NK-92 (cell line): ENCODE data around the gene AIG1.
"Not testable (repeated sequence)": the region's sequence is repeated elsewhere in the genome, so short reads cannot be mapped to it uniquely, and the experiment has no call there.

Experiments
- DNase-seq: peaks from one replicate; lab custom pipeline; 2025; ENCODE audit not compliant: unreplicated experiment; lab: John Stamatoyannopoulos, UW

Gene AIG1

DNA sequence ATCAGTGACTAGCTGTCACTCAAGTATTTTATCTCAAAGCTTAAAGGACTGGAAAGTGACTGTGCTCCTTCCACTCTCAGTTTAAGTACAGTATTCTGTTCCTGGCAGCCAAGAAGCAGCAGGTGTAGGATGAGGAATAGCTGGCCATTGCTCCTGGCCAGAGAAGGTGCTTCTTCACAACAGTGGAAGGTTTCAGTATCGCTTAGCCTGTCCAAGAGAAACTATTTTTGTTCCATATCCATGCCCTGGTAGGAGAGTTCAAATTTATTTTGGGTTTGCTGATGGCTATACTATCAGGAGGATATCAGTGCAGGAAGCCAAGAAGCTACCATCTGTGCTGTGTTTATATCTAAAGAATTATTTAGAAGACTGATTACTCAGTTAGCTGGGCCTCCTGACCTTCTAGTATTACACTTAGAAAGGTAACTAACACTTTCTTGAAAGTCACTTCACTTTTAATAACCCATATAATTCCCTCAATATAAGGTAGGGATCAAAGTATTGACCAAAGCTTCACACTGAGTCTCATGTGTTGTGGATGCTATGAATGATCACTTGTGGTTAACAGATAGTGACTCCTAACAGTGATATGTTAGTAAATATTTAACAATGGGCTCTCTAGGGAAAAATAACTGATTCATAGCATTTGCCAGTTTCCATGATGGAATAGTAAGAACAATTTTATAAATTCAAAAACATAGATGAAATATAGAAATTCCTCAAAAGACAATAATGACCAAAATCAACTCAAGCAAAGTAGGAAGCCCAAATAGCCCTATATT lies 99.9 kb downstream of the AIG1 start:
- no peak for DNase-seq

DNA sequence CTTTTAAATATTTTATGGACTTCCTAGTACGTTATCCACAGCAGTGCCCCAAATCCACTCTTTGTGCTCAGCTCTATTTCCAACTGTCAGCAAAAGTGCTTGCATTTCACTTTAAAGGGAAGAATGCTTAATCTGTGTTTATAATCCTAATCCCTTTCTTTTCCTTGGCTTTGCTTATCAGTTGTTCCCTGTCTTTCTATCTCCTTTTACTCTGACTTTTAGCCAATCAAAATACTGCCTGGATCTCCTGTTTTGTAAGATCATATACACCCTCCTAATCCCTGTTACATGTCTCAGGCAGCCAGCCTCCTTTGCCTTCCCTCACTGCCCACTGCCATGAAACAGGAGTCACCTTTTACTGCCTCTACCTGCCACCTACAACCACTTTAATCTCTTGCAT lies 102.9 kb downstream of the AIG1 start:
- no peak for DNase-seq

DNA sequence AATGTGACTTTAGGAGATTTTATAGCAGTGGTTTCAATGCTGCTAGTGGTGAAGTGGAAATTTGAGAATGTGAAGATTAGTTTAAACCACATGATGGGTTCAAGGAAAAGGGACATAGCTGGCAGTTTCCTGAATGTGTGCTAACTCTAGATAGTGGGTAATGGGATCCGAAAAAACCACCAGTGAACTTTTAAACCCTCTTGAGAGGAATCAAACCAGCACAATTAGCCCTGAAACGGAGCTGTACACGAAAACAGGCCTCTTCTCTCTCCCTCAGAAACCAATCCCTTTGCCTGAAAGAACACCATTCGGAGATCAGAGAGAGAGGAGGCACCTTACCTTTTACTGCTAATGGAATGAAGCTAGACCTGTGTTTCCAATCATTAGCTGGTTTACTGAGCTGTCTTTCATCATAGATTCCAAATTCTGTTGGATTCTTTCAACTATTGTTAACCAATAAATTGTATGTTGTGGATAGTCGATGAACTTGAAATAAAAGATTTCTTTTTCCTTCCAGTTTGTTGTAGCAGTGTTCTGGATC lies 103.9 kb downstream of the AIG1 start:
- DNase-seq: no peak

- DNase-seq: no peak
Observed at GRCh38 chr6:143165315-143165855, 104.7 kb downstream of the AIG1 start.

DNA sequence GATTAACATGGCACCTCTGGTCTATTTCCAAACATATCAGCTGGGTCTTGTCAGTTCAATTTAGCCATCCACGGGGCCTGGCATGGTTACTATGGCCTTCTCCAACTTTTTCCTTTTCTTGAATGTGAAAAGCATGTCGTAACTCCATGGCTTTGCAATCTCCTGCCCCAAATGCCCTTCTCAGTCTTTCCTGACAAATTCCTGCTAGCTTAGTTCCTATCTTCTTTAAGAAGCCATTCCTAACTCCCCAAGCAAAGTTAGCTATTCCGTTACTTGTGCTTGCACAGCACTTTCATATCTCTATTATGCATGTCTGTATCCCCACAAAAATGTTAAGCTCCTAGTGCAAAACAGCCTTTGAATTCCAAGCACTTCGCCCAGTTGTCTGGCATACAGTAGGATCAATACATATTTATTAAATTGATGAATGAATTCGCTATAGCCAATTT lies 105.6 kb downstream of the AIG1 start:
- DNase-seq: no peak

- no peak for DNase-seq
Observed at GRCh38 chr6:143167224-143167623, 106.5 kb downstream of the AIG1 start.

- DNase-seq: not testable (repeated sequence)
Observed at GRCh38 chr6:143168396-143168816, 107.7 kb downstream of the AIG1 start.

- no peak for DNase-seq
Observed at GRCh38 chr6:143169440-143169839, 108.8 kb downstream of the AIG1 start.

DNA sequence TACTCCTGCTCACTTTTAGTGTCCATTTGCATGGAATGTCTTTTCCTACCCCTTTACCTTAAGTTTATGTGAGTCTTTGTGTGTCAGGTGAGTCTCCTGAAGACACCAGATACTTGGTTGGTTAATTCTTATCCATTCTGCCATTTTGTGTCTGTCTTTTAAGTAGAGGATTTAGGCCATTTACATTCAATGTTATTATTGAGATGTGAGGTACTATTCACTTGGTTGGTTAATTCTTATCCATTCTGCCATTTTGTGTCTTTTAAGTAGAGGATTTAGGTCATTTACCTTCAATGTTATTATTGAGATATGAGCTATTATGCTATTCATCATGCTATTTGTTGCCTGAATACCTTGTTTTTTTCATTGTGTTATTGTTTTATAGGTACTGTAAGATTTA lies 113.8 kb downstream of the AIG1 start:
- no peak for DNase-seq

GRCh38 chr6:143174951-143175350 lies 114.3 kb downstream of the AIG1 start:
- DNase-seq: no peak

GRCh38 chr6:143176090-143177021 lies 115.7 kb downstream of the AIG1 start:
- no peak for DNase-seq

- DNase-seq: no peak
Observed at GRCh38 chr6:143177706-143178105, 117.0 kb downstream of the AIG1 start.

- no peak for DNase-seq
Observed at GRCh38 chr6:143179096-143179495, 118.4 kb downstream of the AIG1 start.

GRCh38 chr6:143179901-143180612 lies 119.4 kb downstream of the AIG1 start:
- DNase-seq: no peak

GRCh38 chr6:143180826-143181225 lies 120.1 kb downstream of the AIG1 start:
- DNase-seq: no peak

GRCh38 chr6:143183666-143184065 lies 123.0 kb downstream of the AIG1 start:
- DNase-seq: no peak

DNA sequence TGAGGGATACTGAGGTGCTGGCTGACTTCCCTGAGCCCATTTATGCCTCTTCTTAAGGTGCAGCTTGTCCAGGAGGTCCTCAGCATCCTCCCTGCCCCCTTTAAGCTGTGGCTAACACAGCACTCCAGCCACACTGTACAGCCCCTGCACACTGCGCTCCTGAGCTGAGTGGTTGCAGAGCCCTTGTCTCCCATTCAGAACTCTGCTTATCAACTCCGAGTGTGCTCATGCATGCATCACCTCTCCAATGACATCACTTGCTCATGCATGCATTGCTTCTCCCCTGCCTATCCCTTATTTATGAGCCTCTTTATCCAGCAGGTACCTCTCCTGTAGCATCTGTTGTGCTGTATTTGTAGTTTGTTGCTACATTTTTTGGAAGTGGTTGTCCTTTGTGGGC lies 124.6 kb downstream of the AIG1 start:
- DNase-seq: no peak

DNA sequence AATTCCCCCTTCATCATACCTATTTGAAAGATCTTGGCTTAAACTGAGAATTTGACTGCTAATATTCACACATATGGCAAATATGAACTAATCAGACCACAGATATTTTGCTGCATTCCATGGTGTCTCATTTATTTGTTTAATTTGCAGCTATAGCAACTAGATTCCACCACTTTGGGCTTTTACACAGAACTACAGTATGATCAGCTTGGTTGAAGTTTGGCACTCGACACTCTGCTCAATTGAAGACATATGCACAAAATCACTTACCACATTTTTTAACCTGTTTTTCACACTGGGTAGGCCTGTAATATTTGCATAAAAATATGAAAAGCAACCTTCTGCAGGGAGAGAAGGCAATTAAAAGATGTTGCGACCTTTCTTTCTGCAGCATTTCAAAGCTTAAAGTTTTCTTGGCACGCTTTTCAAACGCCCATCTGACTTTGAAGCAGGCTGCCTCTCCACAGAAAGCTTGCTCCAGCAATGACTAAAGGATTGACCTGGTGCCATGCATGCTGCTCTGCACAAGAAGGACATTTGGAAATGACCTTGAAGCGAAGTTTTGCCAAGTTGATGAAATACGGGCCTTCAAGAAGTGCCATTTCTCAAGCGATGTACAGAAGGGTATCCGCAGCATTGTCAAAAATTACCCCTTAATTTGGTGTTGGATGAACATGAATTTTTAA lies 126.7 kb downstream of the AIG1 start:
- DNase-seq: no peak

- no peak for DNase-seq
Observed at GRCh38 chr6:143188292-143188691, 127.6 kb downstream of the AIG1 start.

DNA sequence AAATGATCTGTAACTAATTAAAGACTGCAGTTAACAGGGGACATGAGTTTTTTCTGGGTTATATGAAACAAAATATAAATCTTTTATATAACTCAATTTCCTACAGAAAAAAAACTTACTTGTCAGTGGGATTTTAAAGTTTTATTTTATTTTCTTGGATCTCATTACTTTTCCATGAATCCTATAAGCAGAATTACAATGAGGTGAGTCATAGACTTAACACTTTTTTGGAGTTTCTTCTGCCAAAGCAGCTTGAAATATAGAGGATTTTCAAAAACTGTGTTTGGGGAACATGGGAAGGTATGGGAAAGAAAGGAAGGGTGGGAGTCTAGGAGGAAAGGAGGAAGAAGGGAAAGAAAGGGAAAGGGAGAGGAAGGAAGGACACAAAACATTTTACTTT lies 130.7 kb downstream of the AIG1 start:
- no peak for DNase-seq
